ENCODE results near the gene TYROBP. TPM values are rescaled to one million over a fixed set of nuclear protein-coding genes. Genes with fewer than 3 reads are reported as not detected.
"Not testable (repeated sequence)": the region's sequence is repeated elsewhere in the genome, so short reads cannot be mapped to it uniquely, and the experiment has no call there.

TYROBP gene
- total RNA-seq, 1 experiment from 2014 or later = not detected

DNA sequence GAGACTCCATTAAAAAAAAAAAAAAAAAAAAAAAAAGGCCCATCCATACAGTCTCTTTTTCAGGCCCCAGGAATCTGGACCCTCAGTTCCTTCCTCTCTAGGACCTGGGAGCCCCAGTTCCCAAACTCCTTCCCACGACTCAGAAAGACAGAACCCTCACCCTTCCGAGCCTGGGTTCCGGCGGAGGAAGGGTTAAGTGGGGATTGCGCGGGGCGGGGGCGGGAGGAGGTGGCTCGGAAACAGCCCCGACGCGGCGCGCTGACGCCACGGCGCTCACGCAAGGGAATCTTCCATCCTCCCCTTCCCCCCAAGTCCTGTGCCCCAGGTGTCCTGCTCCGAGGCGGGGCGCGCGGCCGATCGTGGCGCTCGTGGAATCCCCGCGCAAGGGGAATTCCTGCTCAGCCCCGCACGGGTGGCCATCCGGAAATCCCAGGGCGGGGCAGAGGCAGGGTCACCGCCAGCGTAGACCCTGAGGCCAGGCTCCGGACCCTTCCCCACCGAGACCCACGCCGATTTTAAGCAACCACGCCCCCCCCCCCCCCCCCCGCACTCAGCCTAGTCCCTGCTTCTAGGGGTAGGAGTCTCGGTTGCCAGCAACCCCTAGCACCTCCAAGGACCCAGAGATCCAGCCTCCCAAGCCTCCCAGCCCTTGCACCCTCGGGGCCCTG is 8.4 kb downstream of the TYROBP start:
- Histone ChIP-seq H3K4me3 (ENCODE audit: insufficient read depth, low read depth, low read length) (peak overlapping the region; percentile 85), H3K36me3 (replicated peaks; ENCODE audit: control insufficient read depth, insufficient read depth, low read length) (peaks cover 13% of the 10 kb centered on the region), H3K27me3 (ENCODE audit: control insufficient read depth, insufficient read depth, low read length) (peaks cover 4% of the 10 kb centered on the region; the same call in 1 of the 2 replicates)
- DNase-seq = peak; percentile 93

DNA sequence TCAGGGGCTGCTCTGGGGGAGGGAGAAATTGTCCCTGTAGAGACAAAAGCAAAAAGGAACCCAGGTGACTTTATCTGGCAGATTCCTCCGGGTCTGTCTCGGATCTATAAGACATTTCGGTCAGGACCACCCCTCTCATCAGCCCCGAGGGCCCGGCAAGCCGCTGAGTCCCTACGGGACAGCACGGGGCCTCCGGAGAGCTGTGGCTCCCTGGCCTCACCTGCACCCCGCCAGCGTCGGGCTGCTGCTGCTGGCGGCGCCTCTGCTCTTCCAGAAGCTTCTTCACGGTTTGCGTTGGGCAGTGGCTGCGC is 9.6 kb downstream of the TYROBP start:
- peaks cover 4% of the 10 kb centered on the region; the same call in 1 of the 2 replicates for H3K27me3 ChIP-seq (ENCODE audit: control insufficient read depth, insufficient read depth, low read length)
- DNase-seq = peak; percentile 72
- H3K36me3 ChIP-seq (replicated peaks; ENCODE audit: control insufficient read depth, insufficient read depth, low read length) = peaks cover 18% of the 10 kb centered on the region
- H3K4me3 ChIP-seq (ENCODE audit: insufficient read depth, low read depth, low read length) = peak overlapping the region; percentile 85

DNA sequence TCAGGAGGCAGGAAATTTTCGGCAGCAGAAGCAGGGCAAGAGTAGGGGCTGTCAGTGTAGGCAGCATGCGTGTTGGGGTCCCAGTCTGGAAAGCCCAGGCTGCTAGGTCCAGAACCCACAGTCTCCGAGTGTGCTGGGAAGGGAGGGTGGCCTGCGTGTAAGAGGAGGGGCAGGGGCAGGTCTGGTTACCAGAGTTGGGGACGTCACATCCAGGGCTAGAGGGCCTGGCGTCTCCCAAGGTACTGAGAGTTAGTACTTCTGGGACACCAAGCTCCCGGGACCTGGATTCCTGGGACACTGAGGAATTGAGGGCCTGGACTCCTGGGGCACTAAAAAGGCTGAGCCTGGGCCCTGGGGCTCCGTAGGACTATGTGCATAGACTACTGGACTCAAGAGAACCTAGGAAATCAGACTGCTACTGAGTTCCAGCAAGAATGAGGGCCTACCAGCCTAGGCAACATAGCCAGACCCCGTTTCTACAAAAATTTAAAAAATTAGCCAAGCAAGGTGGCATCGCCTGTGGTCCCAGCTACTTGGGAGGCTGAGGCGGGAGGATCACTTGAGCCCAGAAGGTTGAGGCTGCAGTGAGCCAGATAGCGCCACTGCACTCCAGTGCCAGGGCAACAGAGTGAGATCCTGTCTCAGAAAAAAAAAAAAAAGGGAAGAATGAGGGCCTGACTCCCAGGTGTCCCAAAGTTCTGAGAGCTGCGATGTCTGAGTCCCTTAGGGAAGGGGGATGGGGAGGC is 10.2 kb downstream of the TYROBP start:
- peaks cover 4% of the 10 kb centered on the region; the same call in 1 of the 2 replicates for H3K27me3 ChIP-seq (ENCODE audit: control insufficient read depth, insufficient read depth, low read length)
- no peak for DNase-seq
- no peak overlapping the region for H3K4me3 ChIP-seq (ENCODE audit: insufficient read depth, low read depth, low read length)
- H3K36me3 ChIP-seq (replicated peaks; ENCODE audit: control insufficient read depth, insufficient read depth, low read length) = peaks cover 18% of the 10 kb centered on the region

DNA sequence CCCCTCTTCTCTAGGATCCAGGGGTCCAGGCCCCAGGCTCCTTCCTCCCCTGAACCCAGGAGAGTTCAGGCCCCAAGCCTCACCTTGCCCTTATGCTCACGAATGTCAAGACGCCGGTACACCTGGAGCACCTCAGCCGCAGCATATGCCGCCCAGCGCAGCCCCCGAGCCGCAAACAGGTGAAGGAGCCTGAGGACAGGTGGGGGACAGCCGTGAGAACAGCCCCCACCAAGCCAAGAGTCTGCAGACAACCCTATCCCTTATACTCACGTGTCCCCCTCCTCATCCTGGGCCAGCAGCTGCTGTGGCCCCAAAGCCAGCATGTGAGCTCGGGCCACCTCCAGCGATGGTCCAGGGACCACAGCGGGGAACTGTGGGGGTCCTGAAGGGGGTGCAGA is 11.5 kb downstream of the TYROBP start:
- DNase-seq = peak; percentile 15
- Histone ChIP-seq H3K36me3 (replicated peaks; ENCODE audit: control insufficient read depth, insufficient read depth, low read length) (peaks cover 18% of the 10 kb centered on the region), H3K4me3 (ENCODE audit: insufficient read depth, low read depth, low read length) (no peak overlapping the region), H3K27me3 (ENCODE audit: control insufficient read depth, insufficient read depth, low read length) (no peaks in the 10 kb centered on the region)

DNA sequence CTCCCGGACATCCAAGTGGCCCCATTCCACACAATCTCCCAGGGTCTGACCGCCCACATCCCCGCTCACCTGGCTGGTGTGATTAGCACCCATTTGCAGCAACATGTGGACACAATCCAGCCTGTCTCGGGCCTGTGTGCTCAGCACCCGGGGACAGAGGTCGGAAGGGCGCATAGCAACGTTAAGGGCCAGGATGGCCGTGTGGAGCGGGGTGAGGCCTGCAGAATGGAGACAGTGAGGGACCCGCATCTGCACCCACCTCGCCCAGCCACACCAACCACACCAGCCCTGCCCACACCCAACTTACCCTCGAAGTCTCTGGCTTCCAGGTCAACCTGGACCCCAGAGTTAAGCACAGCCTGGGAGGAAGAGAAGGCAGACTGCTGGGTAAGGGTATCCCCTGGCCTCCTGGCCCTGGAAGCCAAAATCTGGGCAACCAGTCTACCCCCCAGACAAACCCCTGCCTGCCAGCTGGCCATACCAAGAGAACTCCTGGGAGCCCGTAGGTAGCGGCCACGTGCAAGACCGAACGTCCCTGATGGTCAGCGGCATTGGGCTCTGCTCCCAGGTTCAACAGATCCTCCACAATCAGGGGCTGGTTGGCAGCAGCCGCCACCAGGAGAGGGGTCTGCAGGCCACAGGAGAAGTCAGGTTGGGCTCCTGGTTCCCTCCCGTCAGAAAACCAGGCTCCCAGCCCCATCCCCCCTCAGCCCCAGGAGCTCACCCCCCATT is 12.0 kb downstream of the TYROBP start:
- H3K27me3 ChIP-seq (ENCODE audit: control insufficient read depth, insufficient read depth, low read length) = no peaks in the 10 kb centered on the region
- peaks cover 18% of the 10 kb centered on the region for H3K36me3 ChIP-seq (replicated peaks; ENCODE audit: control insufficient read depth, insufficient read depth, low read length)
- no peak overlapping the region for H3K4me3 ChIP-seq (ENCODE audit: insufficient read depth, low read depth, low read length)
- DNase-seq = peak; percentile 30

DNA sequence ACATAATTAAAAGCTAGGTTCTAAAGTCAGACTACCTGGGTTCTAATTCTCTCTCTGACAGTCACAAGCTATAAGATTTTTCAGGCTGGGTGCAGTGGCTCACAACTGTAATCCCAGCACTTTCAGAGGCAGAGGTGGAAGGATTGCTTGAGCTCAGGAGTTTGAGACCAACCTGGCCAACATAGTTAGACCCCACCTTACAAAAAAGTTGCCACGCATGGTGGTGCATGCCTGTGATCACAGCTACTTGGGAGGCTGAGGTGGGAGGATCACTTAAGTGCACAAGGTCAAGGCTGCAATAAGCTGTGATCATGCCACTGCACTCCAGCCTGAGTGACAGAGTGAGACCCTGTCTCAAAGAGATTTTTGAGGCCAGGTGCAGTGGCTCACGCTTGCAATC is 13.8 kb downstream of the TYROBP start:
- Histone ChIP-seq H3K27me3 (ENCODE audit: control insufficient read depth, insufficient read depth, low read length) (no peaks in the 10 kb centered on the region), H3K36me3 (replicated peaks; ENCODE audit: control insufficient read depth, insufficient read depth, low read length) (peaks cover 23% of the 10 kb centered on the region), H3K4me3 (ENCODE audit: insufficient read depth, low read depth, low read length) (no peak overlapping the region)
- DNase-seq = no peak

DNA sequence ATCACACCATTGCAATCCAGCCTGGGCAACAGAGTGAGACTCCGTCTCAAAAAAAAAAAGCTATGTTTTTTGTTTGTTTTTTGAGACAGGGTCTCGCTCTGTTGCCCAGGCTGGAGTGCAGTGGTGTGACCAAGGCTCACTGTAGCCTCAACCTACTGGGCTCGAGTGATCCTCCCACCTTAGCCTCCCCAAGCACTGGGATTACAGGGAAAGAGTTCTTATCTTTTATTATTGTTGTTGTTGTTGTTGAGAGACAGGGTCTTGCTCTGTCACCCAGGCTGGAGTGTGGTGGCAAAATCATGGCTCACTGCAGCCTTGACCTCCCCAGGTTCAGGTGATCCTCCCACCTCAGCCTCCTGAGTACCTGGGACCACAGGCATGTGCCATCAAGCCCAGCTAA is 16.3 kb downstream of the TYROBP start:
- H3K27me3 ChIP-seq (ENCODE audit: control insufficient read depth, insufficient read depth, low read length); H3K4me3 ChIP-seq (ENCODE audit: insufficient read depth, low read depth, low read length); DNase-seq: not testable (repeated sequence)
- H3K36me3 ChIP-seq (replicated peaks; ENCODE audit: control insufficient read depth, insufficient read depth, low read length) = peaks cover 23% of the 10 kb centered on the region

DNA sequence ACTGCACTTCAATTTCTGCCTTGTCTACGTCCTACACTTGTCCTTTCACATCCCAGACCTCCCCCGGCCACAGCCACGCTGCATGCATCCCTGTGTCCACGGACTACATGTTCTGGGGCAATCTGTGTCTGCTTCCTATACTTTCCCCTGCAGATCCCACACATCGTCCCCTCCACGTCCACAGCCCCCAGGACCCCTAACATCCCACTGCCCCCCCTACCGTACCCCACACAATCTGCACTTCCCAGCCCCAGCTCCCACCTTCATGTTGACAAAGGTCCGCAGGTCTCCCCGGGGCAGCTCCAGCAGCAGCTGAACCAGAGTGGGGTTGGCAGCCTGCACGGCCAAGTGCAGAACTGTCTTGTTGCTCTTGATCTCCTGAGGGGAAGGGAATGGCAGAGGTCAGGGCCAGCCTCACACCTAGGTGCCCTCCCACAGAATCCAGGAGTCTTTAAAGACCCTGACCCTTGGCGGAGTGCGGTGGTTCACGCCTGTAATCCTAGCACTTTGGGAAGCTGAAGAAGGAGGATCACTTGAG is 17.9 kb downstream of the TYROBP start:
- DNase-seq = no peak
- H3K4me3 ChIP-seq (ENCODE audit: insufficient read depth, low read depth, low read length) = no peak overlapping the region
- H3K36me3 ChIP-seq (replicated peaks; ENCODE audit: control insufficient read depth, insufficient read depth, low read length) = peaks cover 17% of the 10 kb centered on the region
- no peaks in the 10 kb centered on the region for H3K27me3 ChIP-seq (ENCODE audit: control insufficient read depth, insufficient read depth, low read length)

DNA sequence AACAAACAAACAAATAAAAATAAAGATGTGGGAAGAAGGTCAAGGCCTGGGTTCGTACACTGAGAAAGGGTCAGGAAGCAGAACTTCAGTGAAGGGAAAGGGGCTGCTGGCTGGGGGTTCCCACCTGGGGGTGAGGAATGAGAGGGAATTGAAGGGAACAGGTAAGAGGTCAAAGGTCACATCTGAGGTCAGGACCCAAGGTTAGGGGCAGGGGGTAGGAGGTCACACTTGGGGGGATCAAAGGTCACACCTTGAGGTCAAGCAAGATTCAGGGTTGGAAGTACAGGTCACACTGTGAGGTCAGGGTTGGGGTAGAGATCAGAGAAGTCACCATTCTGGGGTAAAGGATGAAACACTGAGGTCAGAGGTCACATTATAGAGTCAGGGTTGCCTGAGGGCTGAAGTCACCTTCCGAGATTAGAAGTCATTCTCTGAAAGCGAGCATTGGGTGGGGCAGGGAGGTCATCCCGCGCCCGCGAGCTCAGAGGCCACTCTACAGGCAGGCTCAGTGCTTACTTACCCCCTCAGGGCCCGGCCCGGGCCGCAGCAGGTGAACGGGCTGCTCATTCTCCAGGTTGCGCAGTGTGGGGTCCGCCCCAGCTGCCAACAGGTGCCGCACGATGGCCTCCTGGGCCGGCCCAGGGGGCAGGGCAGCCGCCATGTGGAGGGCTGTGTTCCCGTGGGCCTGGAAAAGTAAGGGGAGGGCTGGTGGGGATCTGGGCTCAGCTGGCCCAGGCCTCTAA is 18.6 kb downstream of the TYROBP start:
- Histone ChIP-seq H3K36me3 (replicated peaks; ENCODE audit: control insufficient read depth, insufficient read depth, low read length) (peaks cover 17% of the 10 kb centered on the region), H3K4me3 (ENCODE audit: insufficient read depth, low read depth, low read length) (no peak overlapping the region), H3K27me3 (ENCODE audit: control insufficient read depth, insufficient read depth, low read length) (no peaks in the 10 kb centered on the region)
- peak; percentile 29 for DNase-seq

DNA sequence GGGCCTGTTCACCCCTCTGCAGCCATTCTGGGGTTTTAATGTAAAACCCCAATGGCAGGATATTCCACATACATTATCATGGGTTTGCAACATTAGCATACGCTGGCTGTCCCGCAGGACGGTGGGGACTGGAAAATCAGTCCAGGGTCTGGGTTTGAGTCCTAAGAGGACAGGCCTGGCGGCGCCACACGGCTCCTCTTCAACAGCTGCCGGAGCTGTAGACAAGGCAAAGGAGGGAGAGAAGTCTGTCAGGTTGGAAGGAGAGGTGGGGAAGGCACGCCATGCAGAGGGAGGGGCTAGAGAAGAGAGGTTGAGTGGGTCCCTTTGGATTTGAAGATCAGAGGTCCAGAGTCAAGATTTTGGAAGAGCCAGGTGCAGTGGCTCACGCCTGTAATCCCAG is 19.7 kb downstream of the TYROBP start:
- DNase-seq = no peak
- Histone ChIP-seq H3K27me3 (ENCODE audit: control insufficient read depth, insufficient read depth, low read length) (no peaks in the 10 kb centered on the region), H3K36me3 (replicated peaks; ENCODE audit: control insufficient read depth, insufficient read depth, low read length) (peaks cover 12% of the 10 kb centered on the region), H3K4me3 (ENCODE audit: insufficient read depth, low read depth, low read length) (no peak overlapping the region)

DNA sequence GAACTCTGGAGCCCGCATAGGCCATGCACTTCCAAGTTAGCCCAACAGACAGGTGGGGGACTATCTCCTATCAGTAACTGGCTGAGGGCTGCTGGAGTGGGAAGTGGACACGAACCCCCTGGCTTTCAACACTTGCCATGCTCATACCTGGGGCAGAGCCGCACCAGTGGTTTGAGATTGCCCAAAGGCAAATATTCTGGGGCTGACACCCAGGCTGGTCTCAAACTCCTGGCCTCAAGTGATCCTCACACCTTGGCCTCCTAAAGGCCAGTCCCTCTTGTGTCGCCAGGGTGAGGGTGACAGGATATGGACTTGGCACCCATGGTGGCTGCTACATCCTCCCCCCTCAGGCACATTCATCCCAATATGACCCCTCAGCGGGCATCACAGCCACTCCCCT is 20.9 kb downstream of the TYROBP start:
- no peak for DNase-seq
- Histone ChIP-seq H3K36me3 (replicated peaks; ENCODE audit: control insufficient read depth, insufficient read depth, low read length) (peaks cover 12% of the 10 kb centered on the region), H3K4me3 (ENCODE audit: insufficient read depth, low read depth, low read length) (no peak overlapping the region), H3K27me3 (ENCODE audit: control insufficient read depth, insufficient read depth, low read length) (no peaks in the 10 kb centered on the region)

DNA sequence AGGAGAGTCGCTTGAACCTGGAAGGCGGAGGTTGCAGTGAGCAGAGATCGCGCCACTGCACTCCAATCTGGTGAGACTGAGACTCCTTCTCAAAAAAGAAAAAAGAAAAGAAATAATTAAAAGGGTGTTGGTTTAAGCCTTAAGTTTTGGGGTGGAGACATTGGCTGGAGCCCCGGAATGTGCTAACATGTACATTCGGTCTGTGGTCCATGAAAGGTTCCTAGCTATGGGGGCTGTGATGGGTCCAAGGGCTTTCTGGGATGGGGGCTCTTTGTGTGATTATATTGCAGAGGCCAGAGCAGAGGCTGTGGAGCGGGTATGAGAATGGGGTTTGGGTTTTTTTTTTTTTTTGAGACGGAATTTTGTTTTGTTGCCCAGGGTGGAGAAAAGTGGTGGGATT is 22.2 kb downstream of the TYROBP start:
- no peaks in the 10 kb centered on the region; the same call in 1 of the 2 replicates for H3K27me3 ChIP-seq (ENCODE audit: control insufficient read depth, insufficient read depth, low read length)
- no peak for DNase-seq
- no peak overlapping the region for H3K4me3 ChIP-seq (ENCODE audit: insufficient read depth, low read depth, low read length)
- peaks cover 11% of the 10 kb centered on the region for H3K36me3 ChIP-seq (replicated peaks; ENCODE audit: control insufficient read depth, insufficient read depth, low read length)

DNA sequence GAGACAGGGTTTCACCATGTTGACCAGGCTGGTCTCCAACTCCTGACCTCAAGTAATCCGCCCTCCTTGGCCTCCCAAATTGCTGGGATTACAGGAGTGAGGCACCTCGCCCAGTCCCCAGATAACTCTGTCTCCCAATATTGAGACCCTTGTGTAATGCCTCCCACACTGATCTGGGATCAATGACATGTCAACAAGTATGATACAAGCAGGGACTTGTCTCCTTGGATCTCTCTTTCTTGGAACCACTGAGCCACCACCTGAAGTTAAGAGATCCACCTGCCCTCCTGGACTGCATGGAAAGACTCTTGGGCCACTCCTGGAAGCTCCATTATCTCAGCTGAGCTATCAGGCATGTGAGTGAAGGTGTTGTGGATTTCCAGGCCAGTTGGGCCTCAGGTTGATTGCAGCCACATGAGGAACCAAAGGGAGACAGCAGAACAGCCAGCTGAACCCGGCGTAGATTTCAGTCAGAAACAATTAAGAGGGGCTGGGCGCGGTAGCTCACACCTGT is 22.8 kb downstream of the TYROBP start:
- Histone ChIP-seq H3K27me3 (ENCODE audit: control insufficient read depth, insufficient read depth, low read length) (no peaks in the 10 kb centered on the region; the same call in 1 of the 2 replicates), H3K4me3 (ENCODE audit: insufficient read depth, low read depth, low read length) (no peak overlapping the region), H3K36me3 (replicated peaks; ENCODE audit: control insufficient read depth, insufficient read depth, low read length) (peaks cover 11% of the 10 kb centered on the region)
- DNase-seq = no peak

DNA sequence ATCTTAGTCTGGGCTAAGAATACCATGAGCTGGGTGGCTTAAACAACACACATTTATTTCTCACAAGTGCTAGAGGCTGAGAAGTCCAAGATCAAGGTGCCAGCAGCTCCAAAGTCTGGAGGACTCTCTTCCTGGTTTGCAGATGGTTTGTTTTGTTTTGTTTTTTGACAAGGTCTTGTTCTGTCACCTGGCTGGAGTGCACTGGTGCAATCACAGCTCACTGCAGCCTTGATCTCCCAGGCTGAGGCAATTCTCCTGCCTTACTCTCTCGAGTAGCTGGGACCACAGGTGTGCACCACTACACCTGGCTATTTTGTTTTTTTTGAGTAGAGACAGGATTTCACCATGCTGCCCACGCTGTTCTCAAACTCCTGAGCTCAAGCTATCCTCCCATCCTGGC is 24.2 kb downstream of the TYROBP start:
- H3K4me3 ChIP-seq (ENCODE audit: insufficient read depth, low read depth, low read length) = no peak overlapping the region
- DNase-seq = no peak
- H3K27me3 ChIP-seq (ENCODE audit: control insufficient read depth, insufficient read depth, low read length) = peaks cover 5% of the 10 kb centered on the region; the same call in 1 of the 2 replicates
- peaks cover 6% of the 10 kb centered on the region for H3K36me3 ChIP-seq (replicated peaks; ENCODE audit: control insufficient read depth, insufficient read depth, low read length)
